ENCODE results near the gene CTSF. TPM values are rescaled to one million over a fixed set of nuclear protein-coding genes. Genes with fewer than 3 reads are reported as not detected.

Gene CTSF
- total RNA-seq, 1 donor from 2014 or later = 25.1 TPM

DNA sequence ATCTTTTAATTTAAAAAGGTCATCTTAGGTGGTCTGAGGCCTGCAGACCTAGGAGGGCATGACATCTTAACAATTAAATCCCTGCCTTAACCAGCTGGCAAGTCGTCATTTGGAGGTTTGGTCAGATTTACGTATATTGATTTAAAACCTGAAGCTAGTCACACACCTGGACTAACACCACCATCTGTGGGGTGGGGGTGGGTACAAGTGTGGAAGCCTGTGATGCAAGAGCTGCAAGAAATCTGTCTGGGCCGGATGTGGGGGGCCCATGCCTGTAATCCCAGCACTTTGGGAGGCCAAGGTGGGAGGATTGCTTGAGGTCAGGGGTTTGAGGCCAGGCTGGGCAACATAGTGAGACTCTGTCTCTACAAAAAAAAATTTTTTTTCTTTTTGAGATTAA, 12.9 kb upstream of the CTSF start:
- Histone ChIP-seq H3K27me3 (ENCODE audit: control insufficient read depth, insufficient read depth, low read length) (peaks cover 5% of the 10 kb centered on the region), H3K36me3 (ENCODE audit: control insufficient read depth, insufficient read depth, low read length) (no peaks in the 10 kb centered on the region), H3K4me3 (ENCODE audit: low read depth, low read length) (no peak overlapping the region)
- DNase-seq (ENCODE audit: low read depth) = no peak
- TF ChIP-seq, protein P1, sequence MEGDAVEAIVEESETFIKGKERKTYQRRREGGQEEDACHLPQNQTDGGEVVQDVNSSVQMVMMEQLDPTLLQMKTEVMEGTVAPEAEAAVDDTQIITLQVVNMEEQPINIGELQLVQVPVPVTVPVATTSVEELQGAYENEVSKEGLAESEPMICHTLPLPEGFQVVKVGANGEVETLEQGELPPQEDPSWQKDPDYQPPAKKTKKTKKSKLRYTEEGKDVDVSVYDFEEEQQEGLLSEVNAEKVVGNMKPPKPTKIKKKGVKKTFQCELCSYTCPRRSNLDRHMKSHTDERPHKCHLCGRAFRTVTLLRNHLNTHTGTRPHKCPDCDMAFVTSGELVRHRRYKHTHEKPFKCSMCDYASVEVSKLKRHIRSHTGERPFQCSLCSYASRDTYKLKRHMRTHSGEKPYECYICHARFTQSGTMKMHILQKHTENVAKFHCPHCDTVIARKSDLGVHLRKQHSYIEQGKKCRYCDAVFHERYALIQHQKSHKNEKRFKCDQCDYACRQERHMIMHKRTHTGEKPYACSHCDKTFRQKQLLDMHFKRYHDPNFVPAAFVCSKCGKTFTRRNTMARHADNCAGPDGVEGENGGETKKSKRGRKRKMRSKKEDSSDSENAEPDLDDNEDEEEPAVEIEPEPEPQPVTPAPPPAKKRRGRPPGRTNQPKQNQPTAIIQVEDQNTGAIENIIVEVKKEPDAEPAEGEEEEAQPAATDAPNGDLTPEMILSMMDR (IDR thresholded peaks at IDR 0.05; ENCODE audit: insufficient read depth, low read length, poor library complexity, severe bottlenecking) = no peak

DNA sequence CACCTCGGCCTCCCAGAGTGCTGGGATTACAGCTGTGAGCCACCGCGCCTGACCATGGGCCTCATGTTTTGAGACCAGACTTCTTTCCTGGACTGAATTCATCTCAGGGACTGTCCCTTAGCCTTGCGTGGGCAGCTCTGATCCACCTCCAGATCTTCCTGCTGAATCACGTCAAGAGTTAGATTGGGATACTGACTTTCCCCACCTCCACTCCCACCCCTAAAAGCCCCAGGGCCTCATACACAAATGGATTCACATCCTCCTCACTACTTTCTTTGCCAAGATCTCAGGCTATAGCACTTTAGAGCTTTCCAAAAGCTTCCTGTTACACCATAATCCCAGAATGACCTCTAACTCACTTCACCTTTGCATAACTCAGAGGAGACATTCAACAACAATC, 12.4 kb upstream of the CTSF start:
- no peaks in the 10 kb centered on the region for H3K36me3 ChIP-seq (ENCODE audit: control insufficient read depth, insufficient read depth, low read length)
- peaks cover 6% of the 10 kb centered on the region for H3K27me3 ChIP-seq (ENCODE audit: control insufficient read depth, insufficient read depth, low read length)
- TF ChIP-seq, protein P1 (IDR thresholded peaks at IDR 0.05; ENCODE audit: insufficient read depth, low read length, poor library complexity, severe bottlenecking) = no peak
- no peak overlapping the region for H3K4me3 ChIP-seq (ENCODE audit: low read depth, low read length)
- no peak for DNase-seq (ENCODE audit: low read depth)

DNA sequence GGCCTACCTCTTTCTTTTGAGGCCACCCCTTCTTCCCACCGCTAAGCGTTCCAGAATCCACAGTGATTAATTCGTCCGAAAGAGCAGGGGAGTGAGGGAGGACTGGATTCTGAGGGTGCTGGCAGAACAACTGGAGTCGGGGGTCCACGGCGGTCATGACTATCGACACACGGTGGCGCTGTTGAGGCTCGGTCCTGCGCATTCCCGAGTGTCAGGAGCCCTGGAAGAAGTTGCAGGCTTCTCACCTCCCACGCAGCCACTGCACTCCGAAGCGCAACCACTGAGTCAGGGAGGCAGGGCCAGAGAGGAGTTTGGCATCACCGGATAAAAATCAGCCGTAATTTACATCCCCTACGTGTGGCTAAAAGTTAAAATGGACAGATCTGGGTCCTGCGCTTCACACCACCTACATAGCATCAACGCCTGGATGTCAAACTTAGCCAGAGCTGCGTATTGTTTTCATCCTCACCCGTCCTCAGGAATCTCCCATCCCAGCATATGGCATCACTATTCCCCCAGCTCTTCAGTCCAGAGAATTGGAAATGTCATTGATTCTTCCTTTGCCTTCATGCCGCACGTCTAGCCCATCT, 10.7 kb upstream of the CTSF start:
- H3K4me3 ChIP-seq (ENCODE audit: low read depth, low read length) = no peak overlapping the region
- TF ChIP-seq, protein P1 (IDR thresholded peaks at IDR 0.05; ENCODE audit: insufficient read depth, low read length, poor library complexity, severe bottlenecking) = peak; percentile 80
- H3K36me3 ChIP-seq (ENCODE audit: control insufficient read depth, insufficient read depth, low read length) = no peaks in the 10 kb centered on the region
- DNase-seq (ENCODE audit: low read depth) = peak; percentile 4
- H3K27me3 ChIP-seq (ENCODE audit: control insufficient read depth, insufficient read depth, low read length) = peaks cover 9% of the 10 kb centered on the region

DNA sequence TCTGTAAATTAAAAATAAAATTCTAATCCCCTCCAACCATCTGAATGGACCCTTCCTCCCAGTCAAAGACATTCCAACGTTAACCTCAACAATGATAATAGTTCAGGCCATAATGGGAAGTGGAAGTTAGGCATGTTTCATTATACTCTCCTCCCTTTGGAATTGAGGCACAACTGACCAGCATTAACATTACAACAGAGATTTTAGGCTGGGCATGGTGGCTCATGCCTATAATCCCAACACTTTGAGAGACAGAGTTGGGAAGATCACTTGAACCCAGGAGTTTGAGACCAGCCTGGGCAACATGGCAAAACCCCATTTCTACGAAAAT, 2.4 kb upstream of the CTSF start:
- Histone ChIP-seq H3K27me3 (ENCODE audit: control insufficient read depth, insufficient read depth, low read length) (peaks cover 12% of the 10 kb centered on the region), H3K36me3 (ENCODE audit: control insufficient read depth, insufficient read depth, low read length) (no peaks in the 10 kb centered on the region), H3K4me3 (ENCODE audit: low read depth, low read length) (no peak overlapping the region)
- TF ChIP-seq, protein P1 (IDR thresholded peaks at IDR 0.05; ENCODE audit: insufficient read depth, low read length, poor library complexity, severe bottlenecking) = no peak
- DNase-seq (ENCODE audit: low read depth) = no peak

DNA sequence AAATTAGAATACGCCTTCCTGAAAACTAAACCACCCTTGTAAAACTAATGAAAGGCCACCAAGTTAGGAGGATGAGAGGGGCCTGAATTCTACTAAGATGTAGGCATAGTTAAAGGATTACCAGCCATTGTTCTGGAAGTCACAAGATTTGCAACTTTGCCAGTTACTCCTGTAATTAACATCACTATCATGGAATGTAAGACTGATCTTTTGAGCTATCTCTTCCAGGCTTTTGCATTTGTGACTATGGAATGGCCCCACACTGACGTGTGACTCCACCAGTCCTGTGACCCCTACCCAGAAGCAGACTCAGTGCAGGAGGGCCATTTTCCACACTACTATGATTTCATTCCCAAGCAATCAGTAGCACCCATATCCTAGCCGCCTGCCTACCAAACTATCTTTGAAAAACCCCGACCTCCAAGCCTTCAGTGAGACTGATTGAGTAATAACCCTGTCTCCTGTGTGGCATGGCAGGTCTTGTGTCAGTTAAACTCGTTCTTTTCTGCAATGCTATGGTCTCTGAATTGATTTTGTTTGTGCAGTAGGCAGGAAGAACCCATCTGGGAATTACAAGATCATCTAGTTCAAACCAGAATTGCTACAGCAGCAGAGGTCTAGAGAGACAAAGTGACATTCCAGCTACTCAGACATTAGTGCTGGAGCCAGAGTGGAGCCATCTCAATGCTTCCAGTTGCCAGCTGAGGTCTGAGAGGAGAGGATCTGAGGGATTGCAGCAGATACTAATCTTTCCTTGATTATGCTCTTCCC, 1.9 kb upstream of the CTSF start:
- peaks cover 10% of the 10 kb centered on the region for H3K27me3 ChIP-seq (ENCODE audit: control insufficient read depth, insufficient read depth, low read length)
- no peak for DNase-seq (ENCODE audit: low read depth)
- H3K4me3 ChIP-seq (ENCODE audit: low read depth, low read length) = no peak overlapping the region
- TF ChIP-seq, protein P1 (IDR thresholded peaks at IDR 0.05; ENCODE audit: insufficient read depth, low read length, poor library complexity, severe bottlenecking) = no peak
- no peaks in the 10 kb centered on the region for H3K36me3 ChIP-seq (ENCODE audit: control insufficient read depth, insufficient read depth, low read length)

DNA sequence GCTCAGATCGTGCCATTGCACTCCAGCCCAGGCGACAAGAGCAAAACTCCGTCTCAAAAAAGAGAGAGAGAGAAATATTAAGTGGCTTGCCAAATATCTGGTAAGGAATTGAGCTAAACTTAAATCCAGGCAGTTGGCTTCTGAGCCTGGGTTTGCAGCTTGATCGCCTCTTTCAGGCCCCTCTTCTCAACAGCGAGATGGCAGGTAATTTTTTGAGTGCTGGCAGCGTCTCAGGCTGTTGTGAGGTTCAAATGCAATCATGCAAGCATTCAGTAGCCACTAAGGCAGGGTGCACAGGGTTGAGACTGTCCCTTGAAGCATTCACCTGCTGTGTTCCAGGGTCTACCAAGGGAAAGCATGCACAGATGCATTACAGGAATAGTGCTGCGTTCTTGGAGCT, 670 bp upstream of the CTSF start:
- no peaks in the 10 kb centered on the region for H3K36me3 ChIP-seq (ENCODE audit: control insufficient read depth, insufficient read depth, low read length)
- DNase-seq (ENCODE audit: low read depth) = no peak
- H3K4me3 ChIP-seq (ENCODE audit: low read depth, low read length) = no peak overlapping the region
- TF ChIP-seq, protein P1 (IDR thresholded peaks at IDR 0.05; ENCODE audit: insufficient read depth, low read length, poor library complexity, severe bottlenecking) = no peak
- peaks cover 8% of the 10 kb centered on the region for H3K27me3 ChIP-seq (ENCODE audit: control insufficient read depth, insufficient read depth, low read length)
